Activated CD4-positive, alpha-beta T cell treated with anti-CD3 and anti-CD28 coated beads, Interleukin-2, Interleukin-4, amounts not matched to agents 100 ng/mL and 50 ng/mL, durations not matched to agents 16 hours and 8 hours (primary cell): ENCODE measurements around the gene POTEJ.
"Not testable (repeated sequence)": the region's sequence is repeated elsewhere in the genome, so short reads cannot be mapped to it uniquely, and the experiment has no call there.

Experiments used
- DNase-seq: peaks from one replicate; pipeline ENCODE4 v3.0.0-alpha.2; 2020; ENCODE audit warnings: low spot score

The POTEJ gene

GRCh38 chr2:130611140-130611539, at the start of gene POTEJ:
Gene POTEJ (plus strand): TSS chr2:130611440. CDS start chr2:130611533, 93 bp downstream.
- not testable (repeated sequence) for DNase-seq

GRCh38 chr2:130566165-130566564, 45.1 kb upstream of the POTEJ start:
- DNase-seq, result not testable (repeated sequence)

- DNase-seq, result not testable (repeated sequence)
These were observed 39.3 kb upstream of the POTEJ start for GRCh38 chr2:130571929-130572328.

GRCh38 chr2:130574230-130574629, 37.0 kb upstream of the POTEJ start:
- DNase-seq, result not testable (repeated sequence)

- not testable (repeated sequence) for DNase-seq
These were observed 34.9 kb upstream of the POTEJ start for GRCh38 chr2:130576209-130576784.

- DNase-seq, result not testable (repeated sequence)
These were observed 33.7 kb upstream of the POTEJ start for GRCh38 chr2:130577559-130577958.

- DNase-seq, result not testable (repeated sequence)
These were observed 32.1 kb upstream of the POTEJ start for GRCh38 chr2:130579121-130579520.

- DNase-seq, result not testable (repeated sequence)
These were observed 29.7 kb upstream of the POTEJ start for GRCh38 chr2:130581491-130581890.

- not testable (repeated sequence) for DNase-seq
These were observed 28.3 kb upstream of the POTEJ start for GRCh38 chr2:130582970-130583369.

- DNase-seq, result not testable (repeated sequence)
These were observed 27.7 kb upstream of the POTEJ start for GRCh38 chr2:130583582-130583981.

- DNase-seq, result not testable (repeated sequence)
These were observed 26.5 kb upstream of the POTEJ start for GRCh38 chr2:130584726-130585125.

GRCh38 chr2:130588688-130589458, 22.4 kb upstream of the POTEJ start:
- peak; percentile 34 for DNase-seq

- DNase-seq, result not testable (repeated sequence)
These were observed 20.9 kb upstream of the POTEJ start for GRCh38 chr2:130590170-130590841.

- not testable (repeated sequence) for DNase-seq
These were observed 20.3 kb upstream of the POTEJ start for GRCh38 chr2:130590842-130591359.

- not testable (repeated sequence) for DNase-seq
These were observed 18.3 kb upstream of the POTEJ start for GRCh38 chr2:130592791-130593414.

- DNase-seq, result not testable (repeated sequence)
These were observed 17.2 kb upstream of the POTEJ start for GRCh38 chr2:130594011-130594410.

GRCh38 chr2:130596757-130597156, 14.5 kb upstream of the POTEJ start:
- DNase-seq, result not testable (repeated sequence)

- not testable (repeated sequence) for DNase-seq
These were observed 13.2 kb upstream of the POTEJ start for GRCh38 chr2:130597994-130598393.

- DNase-seq, result not testable (repeated sequence)
These were observed 12.8 kb upstream of the POTEJ start for GRCh38 chr2:130598463-130598862.

- DNase-seq, result not testable (repeated sequence)
These were observed 11.8 kb upstream of the POTEJ start, which contains the start of gene CFC1 for GRCh38 chr2:130599393-130599792. Gene CFC1 (minus strand): TSS chr2:130599575. CDS start chr2:130599287, 288 bp downstream.

GRCh38 chr2:130599926-130600325, 11.3 kb upstream of the POTEJ start:
- not testable (repeated sequence) for DNase-seq
